ENCODE measurements around the gene HOXB4. TPM values are rescaled to one million over a fixed set of nuclear protein-coding genes. Genes with fewer than 3 reads are reported as not detected.

Gene HOXB4
- 0.21 and 0.44 TPM in 2 replicates for total RNA-seq (2022)
- Bru-seq, nascent RNA = percentile 19 among the genes with signal in this experiment
- percentile 40 among the genes with signal in this experiment for BruChase-seq, experiment 1, labeled RNA remaining after a 6-hour chase
- percentile 42 among the genes with signal in this experiment for BruChase-seq, experiment 2, labeled RNA remaining after a 2-hour chase
- long read RNA-seq = 0 reads

DNA sequence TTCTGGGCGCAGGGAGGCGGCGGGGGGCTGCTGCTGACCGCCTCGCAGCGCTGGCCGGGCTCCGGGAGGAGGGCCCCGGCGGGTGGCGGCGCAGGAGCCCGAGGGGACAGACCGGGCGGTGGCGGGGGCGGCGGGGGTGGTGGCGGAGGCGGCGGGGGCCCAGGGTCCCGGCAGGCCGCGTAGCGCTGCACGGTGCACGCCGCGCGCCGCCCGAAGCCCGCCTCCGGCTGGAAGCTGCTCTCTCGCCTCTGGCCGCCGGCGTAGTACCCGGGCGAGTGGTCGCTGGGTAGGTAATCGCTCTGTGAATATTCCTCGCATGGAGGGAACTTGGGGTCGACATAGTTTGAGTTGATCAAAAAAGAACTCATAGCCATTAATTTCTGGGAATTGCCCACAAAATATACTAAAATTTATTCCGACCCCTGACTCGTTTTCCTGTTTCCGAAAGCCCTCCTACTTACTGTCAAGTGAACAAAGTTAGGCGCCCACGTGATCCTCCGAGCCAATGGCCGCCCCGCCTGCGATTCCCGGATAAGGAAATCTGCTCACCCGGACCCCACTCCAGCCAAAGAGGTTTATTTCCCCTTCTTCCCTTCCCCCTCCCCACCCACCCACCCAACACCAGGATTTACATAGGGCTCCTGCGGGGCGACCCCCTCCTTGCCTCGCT lies at the start of gene HOXB4:
TSS of gene HOXB4 (minus strand) at position 405 of the 670 bp plus-strand sequence. CDS start at position 374, 31 bp downstream.
- peak within 1 kb of the TSS; percentile 19 for H3K27ac Mint-ChIP-seq (ENCODE audit: low read depth, unreplicated experiment)
- H3K27me3 Mint-ChIP-seq (ENCODE audit: insufficient read depth, unreplicated experiment) = peaks cover 22% of the 10 kb centered on the region
- DNase-seq (ENCODE audit: unreplicated experiment) = peak; percentile 25
- CTCF ChIA-PET = interaction anchor here (0.6 kb wide), 2 partner anchors 10 to 199 kb away, joined by 3 to 4 read pairs; no protein-coding TSS in a partner anchor
- peaks cover 8% of the 10 kb centered on the region for H3K4me1 Mint-ChIP-seq (ENCODE audit: insufficient read depth, unreplicated experiment)
- TF ChIP-seq, protein P1, sequence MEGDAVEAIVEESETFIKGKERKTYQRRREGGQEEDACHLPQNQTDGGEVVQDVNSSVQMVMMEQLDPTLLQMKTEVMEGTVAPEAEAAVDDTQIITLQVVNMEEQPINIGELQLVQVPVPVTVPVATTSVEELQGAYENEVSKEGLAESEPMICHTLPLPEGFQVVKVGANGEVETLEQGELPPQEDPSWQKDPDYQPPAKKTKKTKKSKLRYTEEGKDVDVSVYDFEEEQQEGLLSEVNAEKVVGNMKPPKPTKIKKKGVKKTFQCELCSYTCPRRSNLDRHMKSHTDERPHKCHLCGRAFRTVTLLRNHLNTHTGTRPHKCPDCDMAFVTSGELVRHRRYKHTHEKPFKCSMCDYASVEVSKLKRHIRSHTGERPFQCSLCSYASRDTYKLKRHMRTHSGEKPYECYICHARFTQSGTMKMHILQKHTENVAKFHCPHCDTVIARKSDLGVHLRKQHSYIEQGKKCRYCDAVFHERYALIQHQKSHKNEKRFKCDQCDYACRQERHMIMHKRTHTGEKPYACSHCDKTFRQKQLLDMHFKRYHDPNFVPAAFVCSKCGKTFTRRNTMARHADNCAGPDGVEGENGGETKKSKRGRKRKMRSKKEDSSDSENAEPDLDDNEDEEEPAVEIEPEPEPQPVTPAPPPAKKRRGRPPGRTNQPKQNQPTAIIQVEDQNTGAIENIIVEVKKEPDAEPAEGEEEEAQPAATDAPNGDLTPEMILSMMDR (IDR thresholded peaks at IDR 0.05; ENCODE audit: unreplicated experiment) = no peak
- POLR2A ChIA-PET = interaction anchor here (0.7 kb wide), 1 partner anchor 183 kb away, joined by 3 read pairs; no protein-coding TSS in a partner anchor
- H3K9me3 Mint-ChIP-seq (ENCODE audit: unreplicated experiment) = no peaks in the 10 kb centered on the region
- no TSS peak for BruUV-seq (replicated peaks)
- intact Hi-C loops (cut with micrococcal nuclease) = no loop called here
- no peaks in the 10 kb centered on the region for H3K36me3 Mint-ChIP-seq (ENCODE audit: insufficient read depth, unreplicated experiment)
- peak within 1 kb of the TSS; percentile 72 for H3K4me3 Mint-ChIP-seq (ENCODE audit: unreplicated experiment)

DNA sequence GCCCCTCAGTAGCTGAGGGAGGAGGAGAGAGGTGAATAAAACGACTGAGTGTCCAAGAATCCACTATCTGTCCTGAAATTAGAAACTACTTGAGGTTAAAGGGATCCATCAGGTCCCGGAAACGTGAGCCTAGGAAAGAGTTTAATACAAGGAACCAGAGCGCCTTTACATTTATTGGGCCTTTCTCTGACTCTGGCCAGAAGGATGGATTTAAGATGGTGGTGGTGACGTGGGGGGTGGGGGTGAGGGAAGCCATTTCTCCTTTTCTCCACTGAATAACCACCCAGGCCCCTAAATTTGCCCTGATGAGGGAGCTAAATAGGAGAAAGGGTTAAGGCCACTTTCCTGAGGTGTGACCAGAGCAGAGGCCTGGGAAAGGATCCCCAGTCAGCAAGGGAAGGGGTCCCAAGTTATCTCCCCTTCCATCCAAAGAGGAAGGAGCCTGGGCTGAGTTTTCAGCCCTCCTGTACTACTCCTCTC lies 49.0 kb upstream of the HOXB4 start:
- no peak overlapping the region for H3K27ac Mint-ChIP-seq (ENCODE audit: low read depth, unreplicated experiment)
- ChIA-PET CTCF (interaction anchor here (0.7 to 1.3 kb wide), 2 partner anchors 9 to 40 kb away, joined by 3 to 4 read pairs; no protein-coding TSS in a partner anchor), POLR2A (interaction anchor here (1.1 to 1.8 kb wide), 3 partner anchors 9 to 363 kb away, joined by 3 to 5 read pairs (median 3); no protein-coding TSS in a partner anchor)
- DNase-seq (ENCODE audit: unreplicated experiment) = no peak
- intact Hi-C loops (cut with micrococcal nuclease) = no loop called here
- TF ChIP-seq, protein P1 (IDR thresholded peaks at IDR 0.05; ENCODE audit: unreplicated experiment) = no peak
- peaks cover 99% of the 10 kb centered on the region for H3K27me3 Mint-ChIP-seq (ENCODE audit: insufficient read depth, unreplicated experiment)
- peaks cover 5% of the 10 kb centered on the region for H3K36me3 Mint-ChIP-seq (ENCODE audit: insufficient read depth, unreplicated experiment)
- peaks cover 6% of the 10 kb centered on the region for H3K4me1 Mint-ChIP-seq (ENCODE audit: insufficient read depth, unreplicated experiment)
- H3K4me3 Mint-ChIP-seq (ENCODE audit: unreplicated experiment) = peak overlapping the region; percentile 72
- no TSS peak for BruUV-seq (replicated peaks)
- H3K9me3 Mint-ChIP-seq (ENCODE audit: unreplicated experiment) = no peaks in the 10 kb centered on the region

DNA sequence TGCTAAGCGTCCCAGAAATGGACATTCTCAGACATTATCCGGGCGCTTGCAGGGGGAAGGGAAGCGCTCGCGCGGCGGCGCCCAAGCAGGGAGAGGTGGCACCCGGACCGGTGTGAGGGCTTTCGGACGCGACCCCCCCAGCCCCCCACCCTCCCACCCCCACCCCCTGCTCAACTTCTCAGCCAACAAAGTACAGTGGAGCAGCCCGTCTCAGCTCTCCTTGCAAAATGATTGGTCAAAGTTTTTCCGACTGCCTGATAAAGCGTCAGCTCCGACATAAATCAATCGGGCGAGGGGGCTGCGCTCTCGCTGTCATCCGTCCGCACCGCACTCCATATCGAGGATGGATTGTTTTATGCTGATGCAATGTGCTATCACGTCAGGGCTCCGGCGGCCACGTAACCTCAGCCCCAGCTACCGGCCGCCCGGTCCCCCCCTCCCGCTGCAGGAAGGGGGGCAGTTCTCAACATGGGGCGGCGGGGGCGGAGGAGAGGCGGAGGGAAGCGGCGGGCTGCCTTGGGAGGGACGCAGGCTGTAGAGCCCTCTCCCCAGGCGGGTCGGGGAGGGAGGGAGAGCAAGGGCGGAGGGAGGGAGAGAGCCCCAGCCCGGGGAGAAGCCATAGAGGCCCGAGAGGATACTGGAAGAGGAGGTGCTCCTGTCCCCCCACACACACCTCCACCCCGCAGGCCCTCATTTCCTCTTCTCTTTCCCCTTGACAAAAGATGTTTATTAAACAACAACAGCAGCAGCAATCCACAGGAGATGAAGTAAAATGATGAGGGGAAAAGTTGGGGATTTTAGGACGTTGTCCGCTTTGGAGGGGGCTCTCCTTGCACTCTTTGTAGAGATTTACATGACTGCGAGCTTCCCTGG lies 48.3 kb upstream of the HOXB4 start, which contains the start of gene HOXB9:
TSS of gene HOXB9 (minus strand) at position 114 of the 873 bp plus-strand sequence. CDS start at position 25, 89 bp downstream.
- BruUV-seq (replicated peaks) = no TSS peak
- DNase-seq (ENCODE audit: unreplicated experiment) = peak; percentile 11
- H3K27me3 Mint-ChIP-seq (ENCODE audit: insufficient read depth, unreplicated experiment) = peaks cover 99% of the 10 kb centered on the region
- peak within 1 kb of the TSS; percentile 72 for H3K4me3 Mint-ChIP-seq (ENCODE audit: unreplicated experiment)
- TF ChIP-seq, protein P1 (IDR thresholded peaks at IDR 0.05; ENCODE audit: unreplicated experiment) = no peak
- H3K27ac Mint-ChIP-seq (ENCODE audit: low read depth, unreplicated experiment) = no peak within 1 kb of the TSS
- intact Hi-C loops (cut with micrococcal nuclease) = no loop called here
- ChIA-PET POLR2A (interaction anchor here (0.7 to 1.8 kb wide), 5 partner anchors 10 to 574 kb away, joined by 3 to 5 read pairs (median 3); partner anchors contain the start of gene SNF8), CTCF (interaction anchor here (0.6 to 1.7 kb wide), 10 partner anchors 8 to 842 kb away, joined by 3 to 5 read pairs (median 3); no protein-coding TSS in a partner anchor)
- H3K9me3 Mint-ChIP-seq (ENCODE audit: unreplicated experiment) = no peaks in the 10 kb centered on the region
- peaks cover 7% of the 10 kb centered on the region for H3K36me3 Mint-ChIP-seq (ENCODE audit: insufficient read depth, unreplicated experiment)
- H3K4me1 Mint-ChIP-seq (ENCODE audit: insufficient read depth, unreplicated experiment) = peaks cover 6% of the 10 kb centered on the region
